Sigmoid colon (tissue), 4 donors: ENCODE results near the gene PAXX.

Source experiments
- CTCF ChIP-seq, 4 experiments: fragments of 450-650 bp in 3 of 4; fragments of 200-600 bp in 1 of 4; IDR thresholded peaks; one replicate each; pipeline ENCODE4 v1.5.1; 2016 to 2019; ENCODE audit warnings: antibody characterized with exemption in 4 of 4, mild to moderate bottlenecking in 3 of 4, moderate library complexity in 2 of 4
- EP300 ChIP-seq, 4 donors: sonication (generic); formaldehyde crosslinking; IDR thresholded peaks; one replicate each; pipeline ENCODE4 v1.6.1; 2017; ENCODE audit warnings: antibody characterized with exemption in 4 of 4
- POLR2A ChIP-seq, 2 donors: fragments of 450-650 bp; IDR thresholded peaks; one replicate each; pipeline ENCODE4 v1.6.1; 2016; ENCODE audit warnings: antibody characterized with exemption in 2 of 2, mild to moderate bottlenecking in 2 of 2, moderate library complexity in 2 of 2
- POLR2AphosphoS5 ChIP-seq, 4 donors: sonication (generic); formaldehyde crosslinking; IDR thresholded peaks; one replicate each; pipeline ENCODE4 v1.6.1; 2017; ENCODE audit warnings: antibody characterized with exemption in 4 of 4

GRCh38 chr9:136944212-136944518 lies 48.1 kb upstream of the PAXX start:
- TF ChIP-seq POLR2A (IDR thresholded peaks at IDR 0.05) = no peak
- no peak for TF ChIP-seq CTCF (IDR thresholded peaks at IDR 0.05)
- TF ChIP-seq POLR2AphosphoS5 (IDR thresholded peaks at IDR 0.05) = no peak
- TF ChIP-seq EP300 (IDR thresholded peaks at IDR 0.05) = no peak
